ENCODE results near the gene HMCN2.
"Not testable (repeated sequence)": the region's sequence is repeated elsewhere in the genome, so short reads cannot be mapped to it uniquely, and the experiment has no call there.

The HMCN2 gene

GRCh38 chr9:130339306-130339705 is 73.7 kb downstream of the HMCN2 start:
- in situ Hi-C loops (cut with HindIII; ENCODE audit: low pct_unique_long_range_greater_than_20kb, low sequenced_read_pairs): no loop called here
- DNase-seq (ENCODE audit: low read depth in 1 of 2, low spot score in 1 of 2): no peak
- no peak for TF ChIP-seq JUND (IDR thresholded peaks at IDR 0.05; ENCODE audit: low read depth)

DNA sequence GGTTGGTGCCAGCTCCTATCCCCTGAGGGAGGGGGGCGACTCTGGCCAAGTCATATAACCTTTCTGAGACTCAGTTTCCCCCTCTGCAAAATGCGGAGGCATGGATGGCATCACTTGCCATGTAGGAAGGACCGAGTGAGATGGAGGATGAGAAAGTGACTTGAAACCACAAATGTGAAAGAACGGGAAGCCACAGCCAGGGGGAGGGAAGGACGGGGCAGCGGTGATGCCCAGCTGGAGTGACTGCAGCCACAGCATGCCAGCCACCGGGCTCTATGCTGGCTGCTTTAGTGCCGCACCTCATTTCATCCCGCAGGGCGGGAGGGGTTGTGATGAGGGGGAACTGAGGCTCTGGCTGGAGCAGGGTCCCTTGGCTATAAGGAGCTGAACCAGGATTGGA is 74.5 kb downstream of the HMCN2 start:
- TF ChIP-seq JUND (IDR thresholded peaks at IDR 0.05; ENCODE audit: low read depth): no peak
- in situ Hi-C loops (cut with HindIII; ENCODE audit: low pct_unique_long_range_greater_than_20kb, low sequenced_read_pairs): no loop called here
- no peak for DNase-seq (ENCODE audit: low read depth in 1 of 2, low spot score in 1 of 2)

DNA sequence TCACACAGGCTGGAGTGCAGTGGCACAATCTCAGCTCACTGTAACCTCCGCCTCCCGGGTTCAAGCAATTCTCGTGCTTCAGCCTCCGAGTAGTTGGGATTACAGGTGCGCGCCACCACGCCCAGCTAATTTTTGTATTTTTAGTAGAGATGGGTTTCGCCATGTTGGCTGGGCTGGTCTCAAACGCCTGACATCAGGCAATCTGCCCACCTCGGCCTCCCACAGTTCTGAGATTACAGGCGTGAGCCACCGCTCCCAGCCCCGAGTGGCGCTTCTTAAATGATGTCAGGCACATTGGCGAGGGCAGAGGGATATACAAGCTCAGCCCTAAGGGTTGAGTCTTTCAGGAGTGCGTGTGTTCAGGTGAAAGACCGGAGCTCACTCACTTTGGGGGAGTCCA is 75.0 kb downstream of the HMCN2 start:
- DNase-seq (ENCODE audit: low read depth in 1 of 2, low spot score in 1 of 2); in situ Hi-C loops (cut with HindIII; ENCODE audit: low pct_unique_long_range_greater_than_20kb, low sequenced_read_pairs): not testable (repeated sequence)

GRCh38 chr9:130341128-130341527 is 75.6 kb downstream of the HMCN2 start:
- in situ Hi-C loops (cut with HindIII; ENCODE audit: low pct_unique_long_range_greater_than_20kb, low sequenced_read_pairs): no loop called here
- no peak for TF ChIP-seq JUND (IDR thresholded peaks at IDR 0.05; ENCODE audit: low read depth)
- DNase-seq (ENCODE audit: low read depth in 1 of 2, low spot score in 1 of 2): no peak

DNA sequence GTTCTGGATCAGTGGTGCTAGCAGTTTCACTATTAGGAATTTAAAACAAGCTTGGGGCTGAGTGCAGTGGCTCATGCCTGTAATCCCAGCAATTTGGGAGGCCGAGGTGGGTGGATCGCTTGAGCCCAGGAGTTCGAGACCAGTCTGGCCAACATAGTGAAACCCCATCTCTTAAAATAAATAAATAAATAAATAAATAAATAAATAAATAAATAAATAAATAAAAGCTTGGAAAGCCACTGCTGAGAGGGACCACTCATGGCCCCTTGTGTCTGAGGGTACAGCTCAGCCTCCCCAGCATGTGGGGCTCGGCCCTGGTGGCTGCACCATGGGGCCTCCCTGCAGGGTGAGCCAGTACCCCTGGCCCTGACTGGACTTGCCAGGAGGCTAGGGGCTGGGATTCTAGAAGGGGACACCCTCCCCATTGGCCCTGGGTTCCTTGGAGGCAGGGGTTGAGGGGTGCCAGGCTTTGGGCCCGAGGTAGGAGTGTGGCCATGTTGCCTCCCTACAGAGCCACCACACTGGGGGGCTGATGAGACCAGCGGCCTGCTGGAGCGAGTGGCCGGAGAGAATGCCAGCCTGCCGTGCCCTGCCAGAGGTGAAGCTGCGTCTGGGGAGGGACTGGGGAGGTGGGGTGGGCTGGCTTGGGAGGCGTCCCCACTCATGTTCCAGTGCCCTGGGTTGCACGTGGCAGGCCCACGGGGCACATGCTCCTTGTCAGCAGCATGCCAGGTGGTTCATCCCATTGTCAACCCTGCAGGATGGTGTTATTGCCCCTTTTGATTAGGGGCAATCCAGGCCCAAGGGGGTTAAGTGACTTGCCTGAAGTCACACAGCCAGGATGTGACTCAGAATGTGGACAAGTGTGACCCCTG is 76.5 kb downstream of the HMCN2 start:
- in situ Hi-C loops (cut with HindIII; ENCODE audit: low pct_unique_long_range_greater_than_20kb, low sequenced_read_pairs): no loop called here
- no peak for TF ChIP-seq JUND (IDR thresholded peaks at IDR 0.05; ENCODE audit: low read depth)
- no peak for DNase-seq (ENCODE audit: low read depth in 1 of 2, low spot score in 1 of 2)

- in situ Hi-C loops (cut with HindIII; ENCODE audit: low pct_unique_long_range_greater_than_20kb, low sequenced_read_pairs): no loop called here
- DNase-seq (ENCODE audit: low read depth in 1 of 2, low spot score in 1 of 2): no peak
- TF ChIP-seq JUND (IDR thresholded peaks at IDR 0.05; ENCODE audit: low read depth): no peak
Observed at GRCh38 chr9:130342714-130343085, 77.1 kb downstream of the HMCN2 start.

DNA sequence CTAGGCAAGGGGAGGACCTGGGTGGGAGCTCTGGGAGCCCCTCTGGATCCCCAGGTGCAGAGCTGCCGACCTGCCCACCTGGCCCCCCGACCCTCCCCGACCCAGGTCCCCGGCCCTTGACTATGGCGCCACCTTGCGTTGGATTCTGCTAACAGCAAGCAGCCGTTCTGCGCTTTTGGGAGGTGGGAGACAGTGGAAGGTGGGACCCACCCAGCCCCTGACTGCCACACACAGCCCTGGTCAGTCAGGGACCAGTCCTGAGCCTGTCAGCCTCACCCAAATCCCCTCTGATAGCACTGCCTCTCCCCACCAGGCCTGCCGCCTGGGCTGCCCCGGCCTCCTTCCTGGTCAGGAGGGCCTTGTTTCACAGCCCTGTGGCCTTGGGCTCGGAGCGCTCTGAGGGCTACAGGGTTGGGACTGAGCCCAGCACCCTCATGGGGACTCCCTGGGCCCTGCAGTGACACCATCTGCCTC is 77.9 kb downstream of the HMCN2 start:
- in situ Hi-C loops (cut with HindIII; ENCODE audit: low pct_unique_long_range_greater_than_20kb, low sequenced_read_pairs): no loop called here
- TF ChIP-seq JUND (IDR thresholded peaks at IDR 0.05; ENCODE audit: low read depth): no peak
- DNase-seq (ENCODE audit: low read depth in 1 of 2, low spot score in 1 of 2): no peak

- TF ChIP-seq JUND (IDR thresholded peaks at IDR 0.05; ENCODE audit: low read depth): no peak
- in situ Hi-C loops (cut with HindIII; ENCODE audit: low pct_unique_long_range_greater_than_20kb, low sequenced_read_pairs): no loop called here
Observed at GRCh38 chr9:130344366-130344765, 78.8 kb downstream of the HMCN2 start.

GRCh38 chr9:130345009-130345896 is 79.7 kb downstream of the HMCN2 start:
- in situ Hi-C loops (cut with HindIII; ENCODE audit: low pct_unique_long_range_greater_than_20kb, low sequenced_read_pairs): no loop called here
- no peak for TF ChIP-seq JUND (IDR thresholded peaks at IDR 0.05; ENCODE audit: low read depth)
- no peak for DNase-seq (ENCODE audit: low read depth in 1 of 2, low spot score in 1 of 2)

More at GRCh38 chr9:130344366-130344765, 78.8 kb downstream of the HMCN2 start:
- DNase-seq (ENCODE audit: low read depth in 1 of 2, low spot score in 1 of 2): no peak

GRCh38 chr9:130345897-130346385 is 80.4 kb downstream of the HMCN2 start:
- DNase-seq (ENCODE audit: low read depth in 1 of 2, low spot score in 1 of 2): no peak
- in situ Hi-C loops (cut with HindIII; ENCODE audit: low pct_unique_long_range_greater_than_20kb, low sequenced_read_pairs): no loop called here
- no peak for TF ChIP-seq JUND (IDR thresholded peaks at IDR 0.05; ENCODE audit: low read depth)

DNA sequence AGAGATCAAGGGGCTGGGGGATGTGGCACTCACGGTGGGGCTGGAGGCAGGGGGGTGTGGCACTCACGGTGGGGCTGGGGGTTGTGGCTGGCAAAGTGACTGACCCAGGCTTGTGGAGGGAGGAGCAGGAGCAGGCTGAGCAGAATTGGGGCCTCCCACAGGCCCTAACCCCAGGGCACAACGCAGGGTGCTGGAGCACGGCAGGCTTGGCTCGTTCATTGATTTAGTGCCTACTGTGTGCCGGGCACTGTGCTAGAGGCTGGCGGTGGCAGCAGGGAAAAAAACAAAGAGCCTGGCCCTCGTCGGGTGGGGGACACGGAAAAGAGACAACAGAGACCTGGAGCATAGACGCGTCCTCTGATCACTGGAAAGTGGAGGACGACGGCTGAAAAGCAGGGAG is 80.9 kb downstream of the HMCN2 start:
- in situ Hi-C loops (cut with HindIII; ENCODE audit: low pct_unique_long_range_greater_than_20kb, low sequenced_read_pairs): no loop called here
- no peak for DNase-seq (ENCODE audit: low read depth in 1 of 2, low spot score in 1 of 2)
- TF ChIP-seq JUND (IDR thresholded peaks at IDR 0.05; ENCODE audit: low read depth): no peak

DNA sequence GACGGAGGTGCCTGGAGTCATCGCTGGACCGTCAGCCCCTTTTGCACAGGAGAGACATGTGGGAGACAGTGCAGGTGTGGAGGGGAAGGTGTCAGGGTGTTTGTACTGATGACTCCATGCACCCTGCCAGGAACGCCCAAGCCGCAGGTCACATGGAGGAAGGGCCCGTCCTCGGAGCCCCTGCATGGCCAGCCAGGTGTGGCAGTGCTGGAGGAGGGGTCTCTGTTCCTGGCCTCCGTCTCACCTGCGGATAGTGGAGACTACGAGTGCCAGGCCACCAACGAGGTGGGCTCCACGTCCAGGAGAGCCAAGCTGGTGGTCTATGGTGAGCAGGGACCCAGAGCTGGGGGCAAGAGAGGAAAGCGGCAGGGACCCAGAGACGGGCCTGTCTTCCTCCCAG is 81.5 kb downstream of the HMCN2 start:
- in situ Hi-C loops (cut with HindIII; ENCODE audit: low pct_unique_long_range_greater_than_20kb, low sequenced_read_pairs): no loop called here
- DNase-seq (ENCODE audit: low read depth in 1 of 2, low spot score in 1 of 2): no peak
- TF ChIP-seq JUND (IDR thresholded peaks at IDR 0.05; ENCODE audit: low read depth): no peak

GRCh38 chr9:130347931-130348330 is 82.4 kb downstream of the HMCN2 start:
- no peak for TF ChIP-seq JUND (IDR thresholded peaks at IDR 0.05; ENCODE audit: low read depth)
- DNase-seq (ENCODE audit: low read depth in 1 of 2, low spot score in 1 of 2): peak; percentile 40 to 51
- in situ Hi-C loops (cut with HindIII; ENCODE audit: low pct_unique_long_range_greater_than_20kb, low sequenced_read_pairs): no loop called here

Measured in T47D (cell line).